Epidermal melanocyte (primary cell): Measurements from ENCODE around the gene EYS.

Source experiments
- DNase-seq: peaks from one replicate; pipeline ENCODE4 v3.0.0; 2011; ENCODE audit warnings: low spot score; ENCODE audit not compliant: insufficient read length

EYS gene

DNA sequence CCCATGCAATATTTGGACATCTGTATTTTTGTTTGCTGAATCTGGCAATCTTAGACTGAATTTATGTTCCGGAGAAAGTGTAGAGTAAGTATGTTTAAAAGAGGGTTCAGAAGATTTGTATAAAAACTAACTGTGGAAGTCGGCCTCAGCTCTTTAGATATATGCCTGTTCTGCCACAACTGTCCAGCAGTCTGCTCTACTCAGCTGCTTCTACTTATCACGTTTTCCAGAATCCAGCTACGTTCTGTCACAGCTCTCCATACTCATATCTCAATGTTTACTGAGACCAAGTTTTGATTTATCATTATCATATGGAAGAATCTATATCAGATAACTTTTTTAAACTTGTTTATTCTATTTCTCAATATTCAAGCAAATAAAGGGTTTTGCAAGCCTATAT lies 721.3 kb downstream of the EYS start:
- no peak for DNase-seq

- DNase-seq: no peak
These were observed 722.1 kb downstream of the EYS start for GRCh38 chr6:64984948-64985347.

GRCh38 chr6:64983089-64983488 lies 723.9 kb downstream of the EYS start:
- no peak for DNase-seq

- no peak for DNase-seq
These were observed 733.9 kb downstream of the EYS start for GRCh38 chr6:64973142-64973541.

DNA sequence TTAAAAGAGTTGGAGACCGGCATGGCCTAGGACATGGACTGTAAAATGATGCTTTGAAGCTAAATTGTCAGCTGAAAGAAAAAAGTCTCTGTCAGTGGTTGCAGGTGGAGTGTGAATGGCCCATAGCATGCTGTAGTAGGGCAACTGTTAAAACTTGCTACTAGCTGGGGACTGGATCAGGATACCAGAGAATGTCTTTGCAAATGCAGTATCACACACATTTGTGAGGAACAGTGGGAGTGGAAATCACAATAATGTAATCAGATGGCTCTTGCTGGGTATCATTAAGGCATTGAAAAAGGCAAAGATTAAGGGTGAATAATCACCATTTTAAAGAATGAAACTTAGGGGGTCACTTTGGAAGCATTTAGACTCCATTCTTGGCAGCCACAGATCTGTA lies 737.9 kb downstream of the EYS start:
- no peak for DNase-seq

GRCh38 chr6:64955435-64955848 lies 751.6 kb downstream of the EYS start:
- DNase-seq: no peak

DNA sequence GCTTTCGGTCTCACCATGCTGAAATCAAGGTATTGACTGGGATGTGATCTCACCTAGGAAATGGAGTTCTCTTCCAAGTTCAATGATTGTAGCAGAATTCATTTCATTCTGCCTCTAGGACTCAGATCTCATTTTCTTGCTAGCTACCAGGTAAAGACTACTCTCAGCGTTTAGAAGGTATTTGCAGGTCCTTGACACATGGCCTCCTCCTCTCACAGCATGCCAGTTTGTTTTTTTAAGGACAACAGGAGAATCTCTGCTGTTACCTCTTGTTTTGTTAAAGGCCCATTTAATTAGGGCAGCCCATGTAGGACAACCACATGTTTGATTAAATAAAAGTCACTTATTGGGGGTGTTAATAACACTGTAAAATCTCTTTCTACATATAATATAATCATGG lies 757.8 kb downstream of the EYS start:
- no peak for DNase-seq

DNA sequence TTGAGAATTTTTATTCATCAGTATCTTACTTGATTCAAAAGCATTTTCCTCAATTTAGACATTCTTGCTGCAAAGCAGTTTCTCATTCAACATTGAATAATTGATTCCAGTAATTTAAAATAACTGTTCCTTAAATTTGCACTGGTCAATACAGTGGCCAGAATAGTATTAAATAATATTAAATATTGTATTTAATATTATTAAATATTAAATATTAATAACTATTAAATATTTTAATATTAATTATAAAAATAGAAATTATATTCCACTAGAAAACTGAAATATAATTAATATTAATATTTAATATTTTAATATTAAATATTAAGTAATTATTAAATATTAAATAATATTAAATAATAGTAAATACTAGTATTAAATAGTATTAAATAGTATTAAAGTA lies 758.8 kb downstream of the EYS start:
- no peak for DNase-seq

- DNase-seq: no peak
These were observed 761.6 kb downstream of the EYS start for GRCh38 chr6:64945450-64945849.

DNA sequence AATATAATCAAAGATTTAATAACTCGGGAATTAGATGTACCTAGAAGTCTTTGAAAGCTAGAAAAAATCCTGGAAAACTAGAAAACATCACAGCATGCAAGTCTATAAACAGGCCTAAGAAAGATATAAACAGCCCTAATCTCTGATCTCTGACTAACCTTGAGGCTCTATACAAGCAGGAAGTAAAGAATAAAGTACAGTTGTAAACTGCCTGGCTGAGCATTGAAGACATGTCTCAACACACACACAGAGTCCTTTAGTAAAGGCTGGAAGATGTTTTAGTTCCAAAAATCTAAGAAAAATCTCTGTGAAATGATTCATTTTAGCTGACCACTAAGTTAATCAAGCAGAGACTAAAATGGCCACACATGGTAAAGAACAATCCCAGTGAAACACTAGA lies 774.5 kb downstream of the EYS start:
- no peak for DNase-seq

DNA sequence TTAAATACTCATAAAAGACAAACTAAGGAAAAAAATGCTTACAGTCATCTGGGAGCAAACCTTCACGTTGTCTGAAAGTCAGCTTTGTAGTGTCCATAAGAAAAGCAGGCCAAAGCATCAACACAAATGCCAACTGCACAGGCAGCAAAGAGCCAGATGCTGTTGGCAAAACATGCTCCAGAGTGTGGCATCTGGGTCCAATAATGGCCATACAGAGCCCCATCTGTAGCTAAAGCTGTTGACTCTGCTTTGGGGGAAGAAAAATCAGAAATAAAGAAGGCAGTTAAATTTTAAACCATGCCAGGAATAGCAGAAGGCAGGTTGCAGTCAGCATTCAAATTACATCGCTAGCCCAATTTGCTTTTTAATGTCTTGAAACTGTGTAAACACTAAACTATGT lies 776.3 kb downstream of the EYS start:
- DNase-seq: no peak

DNA sequence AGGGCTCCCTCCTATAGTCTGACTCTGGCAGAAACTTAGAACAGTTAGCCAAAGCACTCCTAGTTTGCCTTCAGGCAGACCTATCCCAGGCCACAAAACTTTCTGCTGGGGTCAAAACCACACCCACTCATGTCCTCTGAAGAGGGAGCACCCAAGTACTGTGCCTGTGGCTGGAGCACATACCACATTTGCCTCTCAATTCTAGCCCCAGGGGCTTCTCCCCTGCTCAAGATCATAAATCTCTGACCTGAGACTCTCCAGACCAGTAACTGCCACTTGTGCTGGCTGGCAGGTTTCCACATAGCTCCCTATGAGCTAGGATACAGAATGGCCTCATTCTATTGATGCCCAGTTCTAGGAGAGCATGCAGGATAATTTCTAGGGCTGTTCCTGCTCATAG lies 781.0 kb downstream of the EYS start:
- DNase-seq: no peak

DNA sequence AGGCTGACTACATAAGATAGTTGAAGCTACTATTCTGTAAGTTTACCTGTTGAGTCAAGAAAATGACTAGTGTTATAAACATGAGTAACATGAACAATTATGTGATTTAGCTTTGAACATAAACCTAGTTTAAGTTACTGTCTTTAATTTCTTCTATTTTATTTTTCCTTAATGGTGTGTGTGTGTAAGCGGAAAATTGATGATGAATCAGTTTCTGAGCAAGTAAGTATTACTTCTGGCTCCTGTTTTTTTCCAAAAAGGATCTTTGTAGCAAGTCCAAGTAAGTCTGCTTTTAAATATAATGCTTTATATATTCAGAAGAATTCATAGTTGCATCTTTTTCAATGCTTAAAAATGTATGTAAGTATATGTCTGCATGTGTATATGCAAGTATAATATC lies 786.8 kb downstream of the EYS start:
- no peak for DNase-seq

DNA sequence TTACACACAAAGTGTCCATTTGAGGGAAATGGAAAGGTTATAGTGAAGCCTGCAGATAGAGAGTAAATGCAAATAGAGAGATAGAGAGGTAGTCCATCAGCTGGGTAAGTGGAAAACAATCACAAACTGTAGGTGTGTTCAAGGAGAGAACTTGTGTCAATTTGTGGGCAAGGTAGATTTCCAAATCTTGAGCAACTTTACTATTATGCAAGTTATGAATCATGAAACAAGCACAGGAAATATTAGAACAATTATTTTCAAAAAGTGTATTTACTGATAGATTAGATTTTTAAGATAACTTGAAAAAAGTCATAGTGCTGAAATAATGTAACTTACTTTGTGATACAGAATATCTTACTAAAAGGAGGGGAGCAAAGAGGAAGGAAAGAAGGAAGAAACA lies 792.9 kb downstream of the EYS start:
- DNase-seq: no peak

DNA sequence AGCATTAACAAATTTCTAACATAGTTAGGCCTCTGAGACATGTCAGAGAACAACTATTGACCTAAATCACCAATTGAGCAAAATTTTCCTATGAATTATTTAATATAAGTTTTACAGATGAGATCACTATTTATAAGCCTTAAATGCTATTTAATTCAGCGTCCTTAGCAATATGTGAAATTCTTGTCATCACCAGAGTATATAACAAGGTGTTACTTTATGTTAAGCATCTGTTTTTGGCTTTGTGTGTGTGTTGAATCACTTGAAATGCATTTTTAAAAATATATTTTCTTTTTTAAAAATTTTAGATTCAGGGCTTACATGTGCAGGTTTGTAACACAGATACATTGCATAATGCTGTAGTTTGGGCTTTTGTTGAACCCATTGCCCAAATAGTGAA lies 794.1 kb downstream of the EYS start:
- no peak for DNase-seq

- DNase-seq: no peak
These were observed 798.9 kb downstream of the EYS start for GRCh38 chr6:64908104-64908503.

- DNase-seq: no peak
These were observed 802.4 kb downstream of the EYS start for GRCh38 chr6:64904616-64905015.

GRCh38 chr6:64902596-64902995 lies 804.4 kb downstream of the EYS start:
- DNase-seq: no peak

GRCh38 chr6:64896939-64897338 lies 810.1 kb downstream of the EYS start:
- no peak for DNase-seq

GRCh38 chr6:64895945-64896344 lies 811.1 kb downstream of the EYS start:
- no peak for DNase-seq

DNA sequence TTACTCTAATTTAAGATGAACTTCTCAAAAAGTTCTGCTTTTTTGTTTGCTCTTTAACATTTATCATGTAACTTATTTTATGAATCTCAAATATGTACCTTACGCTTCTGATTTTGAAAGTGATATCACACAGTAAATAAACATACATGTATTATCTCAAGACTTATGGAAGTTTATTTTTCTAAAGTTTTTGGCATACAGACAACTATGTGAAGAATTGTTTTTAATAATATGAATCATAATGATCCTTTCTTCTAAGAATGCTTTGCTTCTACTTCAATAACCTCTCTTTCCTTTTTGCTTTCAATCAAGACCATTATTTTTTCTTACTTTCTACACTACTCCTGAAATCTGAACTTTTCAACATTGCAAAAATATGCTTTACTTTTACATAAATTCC lies 816.4 kb downstream of the EYS start:
- DNase-seq: no peak

DNA sequence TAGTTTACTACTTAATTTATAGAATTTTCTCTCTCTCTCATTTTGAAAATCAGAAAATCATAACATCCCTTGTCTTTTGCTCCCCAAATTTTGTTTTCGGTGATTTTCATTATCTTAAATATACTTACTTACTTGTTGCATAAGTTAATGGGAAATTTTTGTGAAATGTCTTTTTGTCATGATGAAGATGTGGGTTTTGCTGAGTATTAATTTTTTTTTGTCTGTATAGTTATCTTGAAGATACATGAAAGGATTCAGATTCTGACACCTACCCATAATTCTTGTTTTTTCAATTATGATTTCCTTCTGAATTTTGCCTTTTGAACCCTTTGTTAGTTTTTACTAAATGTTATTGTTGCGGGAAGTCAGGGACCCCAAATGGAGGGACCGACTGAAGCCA lies 817.9 kb downstream of the EYS start:
- DNase-seq: no peak

DNA sequence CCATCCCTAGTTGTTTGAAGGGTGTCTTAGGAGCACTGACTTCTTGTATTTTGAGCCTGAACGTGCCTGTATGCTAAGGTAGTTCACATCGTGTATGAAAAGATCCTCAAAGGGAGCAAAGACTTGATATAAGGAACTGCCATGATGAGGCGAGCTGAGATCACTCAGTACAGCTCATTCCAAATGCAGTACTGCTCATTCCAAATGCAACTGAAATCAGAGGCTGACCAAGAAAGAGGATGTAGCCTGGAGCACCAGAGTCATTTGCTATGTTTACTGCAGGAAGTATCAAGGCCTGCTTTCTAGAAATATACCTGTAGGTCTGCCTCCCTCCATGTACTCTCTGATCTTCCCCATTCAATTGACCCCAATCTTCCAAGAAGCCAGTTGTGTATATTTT lies 832.2 kb downstream of the EYS start:
- no peak for DNase-seq

DNA sequence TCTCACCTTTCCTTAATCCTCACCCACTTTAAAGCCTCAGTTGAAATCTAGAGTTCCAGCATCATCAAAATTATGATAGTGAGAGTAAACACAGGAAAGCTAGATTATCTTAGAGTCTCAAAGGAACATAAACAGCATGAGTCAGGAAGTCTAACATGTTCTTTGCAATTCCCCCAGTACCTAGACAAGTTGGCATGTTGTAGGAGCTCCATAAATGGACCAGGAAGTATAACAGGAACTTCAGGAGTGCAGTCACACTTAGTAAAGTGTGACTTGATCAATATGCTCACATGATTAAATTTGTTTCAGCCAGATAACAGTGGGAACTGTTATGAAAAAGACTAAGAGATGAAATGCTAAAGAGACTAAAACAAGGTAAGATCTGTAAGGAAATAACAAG lies 834.4 kb downstream of the EYS start:
- DNase-seq: no peak
